Hepatocyte (in vitro differentiated cells): ENCODE results near the gene MGAT5.

ENCODE experiments used
- CTCF ChIP-seq: fragments of 200-600 bp; sonication (generic); IDR thresholded peaks from 2 replicates; pipeline ENCODE4 v1.5.1; 2016; ENCODE audit warnings: antibody characterized with exemption, mild to moderate bottlenecking; ENCODE audit not compliant: poor library complexity
- EZH2 ChIP-seq: fragments of 200-600 bp; sonication (generic); IDR thresholded peaks from 2 replicates; pipeline ENCODE4 v1.6.1; 2016; ENCODE audit warnings: antibody characterized with exemption, mild to moderate bottlenecking, borderline replicate concordance

- no peak for TF ChIP-seq CTCF
- TF ChIP-seq EZH2, result no peak
These were observed 118.3 kb downstream of the MGAT5 start for GRCh38 chr2:134372141-134372540.
